ENCODE results near the gene VSTM4.

VSTM4 gene

GRCh38 chr10:49090696-49091380 is 24.5 kb downstream of the VSTM4 start:
- DNase-seq = no peak

GRCh38 chr10:49090189-49090575 is 25.1 kb downstream of the VSTM4 start:
- DNase-seq = no peak

GRCh38 chr10:49089557-49090188 is 25.6 kb downstream of the VSTM4 start:
- DNase-seq = no peak

- DNase-seq = no peak
Measured at GRCh38 chr10:49089152-49089551, 26.2 kb downstream of the VSTM4 start.

GRCh38 chr10:49086889-49087288 is 28.4 kb downstream of the VSTM4 start:
- DNase-seq = no peak

GRCh38 chr10:49083261-49083660 is 32.1 kb downstream of the VSTM4 start:
- DNase-seq = no peak

GRCh38 chr10:49082766-49083165 is 32.6 kb downstream of the VSTM4 start:
- no peak for DNase-seq

- no peak for DNase-seq
Measured at GRCh38 chr10:49081547-49082275, 33.6 kb downstream of the VSTM4 start.

GRCh38 chr10:49080965-49081364 is 34.4 kb downstream of the VSTM4 start:
- DNase-seq = no peak

GRCh38 chr10:49080071-49080470 is 35.3 kb downstream of the VSTM4 start:
- no peak for DNase-seq

GRCh38 chr10:49079499-49079898 is 35.8 kb downstream of the VSTM4 start:
- no peak for DNase-seq

- no peak for DNase-seq
Measured at GRCh38 chr10:49079072-49079471, 36.2 kb downstream of the VSTM4 start.

GRCh38 chr10:49078433-49078832 is 36.9 kb downstream of the VSTM4 start:
- no peak for DNase-seq

- no peak for DNase-seq
Measured at GRCh38 chr10:49076741-49077521, 38.4 kb downstream of the VSTM4 start.

GRCh38 chr10:49076319-49076718 is 39.0 kb downstream of the VSTM4 start:
- DNase-seq = no peak

- DNase-seq = no peak
Measured at GRCh38 chr10:49075743-49076142, 39.6 kb downstream of the VSTM4 start.

GRCh38 chr10:49074836-49075682 is 40.3 kb downstream of the VSTM4 start:
- DNase-seq = no peak

GRCh38 chr10:49072166-49072885 is 43.0 kb downstream of the VSTM4 start:
- DNase-seq = no peak

- DNase-seq = no peak
Measured at GRCh38 chr10:49071160-49071761, 44.1 kb downstream of the VSTM4 start.

- DNase-seq = no peak
Measured at GRCh38 chr10:49070701-49071100, 44.6 kb downstream of the VSTM4 start.

- DNase-seq = no peak
Measured at GRCh38 chr10:49068672-49069217, 46.6 kb downstream of the VSTM4 start.
